Astrocyte (in vitro differentiated cells and primary cell): ENCODE measurements around the gene FBXW9. TPM values are rescaled to one million over a fixed set of nuclear protein-coding genes. Genes with fewer than 3 reads are reported as not detected.

ENCODE experiments used
- DNase-seq: peaks from one replicate; pipeline ENCODE4 v3.0.0-alpha.2; 2010; ENCODE audit warnings: low read depth
- FAIRE-seq: peaks from 2 replicates; lab custom pipeline; 2011; peaks lifted over from hg19 to GRCh38; lab: Jason Lieb, UNC
- H2AFZ ChIP-seq: 2 replicates; pipeline ENCODE4 v1.6.0; 2012; ENCODE audit warnings: low read depth, low read length, inconsistent platforms
- H3K27ac ChIP-seq: 2 replicates; pipeline ENCODE4 v1.5.1; 2011; ENCODE audit warnings: low read depth, low read length, inconsistent platforms
- H3K27me3 ChIP-seq: 2 replicates; pipeline ENCODE4 v1.6.0; 2011; ENCODE audit warnings: low read length, inconsistent platforms; ENCODE audit not compliant: insufficient read depth
- H3K36me3 ChIP-seq: 2 replicates; pipeline ENCODE4 v1.5.1; 2011; ENCODE audit warnings: low read length, inconsistent platforms; ENCODE audit not compliant: insufficient read depth
- H3K4me1 ChIP-seq: 2 replicates; pipeline ENCODE4 v1.5.1; 2011; ENCODE audit warnings: low read length, inconsistent platforms; ENCODE audit not compliant: insufficient read depth
- H3K4me2 ChIP-seq: 2 replicates; pipeline ENCODE4 v1.6.0; 2012; ENCODE audit warnings: low read length, inconsistent platforms
- H3K4me3 ChIP-seq: 2 replicates; pipeline ENCODE4 v1.5.1; 2011; ENCODE audit warnings: low read depth, mild to moderate bottlenecking, low read length, inconsistent platforms; ENCODE audit not compliant: insufficient read depth
- H3K79me2 ChIP-seq: 2 replicates; pipeline ENCODE4 v1.6.0; 2012; ENCODE audit warnings: mild to moderate bottlenecking, low read length, inconsistent platforms; ENCODE audit not compliant: insufficient read depth
- H3K9ac ChIP-seq: 2 replicates; pipeline ENCODE4 v1.6.0; 2012; ENCODE audit warnings: mild to moderate bottlenecking, low read length, inconsistent platforms
- H3K9me3 ChIP-seq: 2 replicates; pipeline ENCODE4 v1.5.1; 2012; ENCODE audit warnings: low read depth, mild to moderate bottlenecking, low read length, inconsistent platforms; ENCODE audit not compliant: insufficient read depth
- H4K20me1 ChIP-seq: 2 replicates; pipeline ENCODE4 v1.6.0; 2012; ENCODE audit warnings: low read length, inconsistent platforms; ENCODE audit not compliant: insufficient read depth
- H3K27ac Mint-ChIP-seq: one replicate; pipeline ENCODE4 v1.8.0; 2021; ENCODE audit warnings: mild to moderate bottlenecking, mixed read lengths; ENCODE audit not compliant: unreplicated experiment
- H3K27me3 Mint-ChIP-seq: one replicate; pipeline ENCODE4 v1.8.0; 2021; ENCODE audit warnings: low read depth, mixed read lengths; ENCODE audit not compliant: unreplicated experiment
- H3K36me3 Mint-ChIP-seq: one replicate; pipeline ENCODE4 v1.8.0; 2021; ENCODE audit warnings: low read depth, mixed read lengths; ENCODE audit not compliant: unreplicated experiment
- H3K4me1 Mint-ChIP-seq: one replicate; pipeline ENCODE4 v1.8.0; 2021; ENCODE audit warnings: low read depth, mixed read lengths; ENCODE audit not compliant: unreplicated experiment
- H3K4me3 Mint-ChIP-seq: one replicate; pipeline ENCODE4 v1.8.0; 2021; ENCODE audit warnings: mild to moderate bottlenecking, moderate library complexity, mixed read lengths; ENCODE audit not compliant: unreplicated experiment
- H3K9me3 Mint-ChIP-seq: one replicate; pipeline ENCODE4 v1.8.0; 2021; ENCODE audit warnings: mild to moderate bottlenecking, mixed read lengths; ENCODE audit not compliant: unreplicated experiment
- EZH2 ChIP-seq: IDR thresholded peaks from 2 replicates; pipeline ENCODE4 v1.6.1; 2012; ENCODE audit warnings: mild to moderate bottlenecking, low read length, inconsistent platforms; ENCODE audit not compliant: insufficient read depth
- total RNA-seq: library from RNA; stranded (reverse); gene quantifications from 2 replicates; pipeline ENCODE4 v1.2.1, GENCODE V29; 2021
- TF ChIP-seq, protein P1 (sequence below): IDR thresholded peaks from 2 replicates; pipeline ENCODE4 v1.5.1; 2011; ENCODE audit warnings: low read depth, mild to moderate bottlenecking, inconsistent platforms, low read length, moderate library complexity; ENCODE audit not compliant: insufficient read depth

Gene FBXW9
- total RNA-seq, 1 donor from 2014 or later = 9.9 TPM

- Histone ChIP-seq H3K27me3 (no peaks in the 10 kb centered on the region), H2AFZ (no peak overlapping the region), H3K9ac (no peak overlapping the region), H3K4me3 (no peak overlapping the region), H3K79me2 (peaks cover 26% of the 10 kb centered on the region), H3K36me3 (peaks cover 25% of the 10 kb centered on the region), H3K9me3 (no peaks in the 10 kb centered on the region), H3K4me2 (no peak overlapping the region), H3K4me1 (no peaks in the 10 kb centered on the region), H4K20me1 (peaks cover 31% of the 10 kb centered on the region), H3K27ac (no peak overlapping the region)
- Mint-ChIP-seq H3K4me3 (no peak overlapping the region), H3K4me1 (peaks cover 3% of the 10 kb centered on the region), H3K36me3 (peaks cover 15% of the 10 kb centered on the region), H3K9me3 (no peaks in the 10 kb centered on the region), H3K27me3 (no peaks in the 10 kb centered on the region), H3K27ac (peak overlapping the region; percentile 48)
- DNase-seq (peak; percentile 31), FAIRE-seq (no peak)
- TF ChIP-seq EZH2 = no peak
- TF ChIP-seq, protein P1, sequence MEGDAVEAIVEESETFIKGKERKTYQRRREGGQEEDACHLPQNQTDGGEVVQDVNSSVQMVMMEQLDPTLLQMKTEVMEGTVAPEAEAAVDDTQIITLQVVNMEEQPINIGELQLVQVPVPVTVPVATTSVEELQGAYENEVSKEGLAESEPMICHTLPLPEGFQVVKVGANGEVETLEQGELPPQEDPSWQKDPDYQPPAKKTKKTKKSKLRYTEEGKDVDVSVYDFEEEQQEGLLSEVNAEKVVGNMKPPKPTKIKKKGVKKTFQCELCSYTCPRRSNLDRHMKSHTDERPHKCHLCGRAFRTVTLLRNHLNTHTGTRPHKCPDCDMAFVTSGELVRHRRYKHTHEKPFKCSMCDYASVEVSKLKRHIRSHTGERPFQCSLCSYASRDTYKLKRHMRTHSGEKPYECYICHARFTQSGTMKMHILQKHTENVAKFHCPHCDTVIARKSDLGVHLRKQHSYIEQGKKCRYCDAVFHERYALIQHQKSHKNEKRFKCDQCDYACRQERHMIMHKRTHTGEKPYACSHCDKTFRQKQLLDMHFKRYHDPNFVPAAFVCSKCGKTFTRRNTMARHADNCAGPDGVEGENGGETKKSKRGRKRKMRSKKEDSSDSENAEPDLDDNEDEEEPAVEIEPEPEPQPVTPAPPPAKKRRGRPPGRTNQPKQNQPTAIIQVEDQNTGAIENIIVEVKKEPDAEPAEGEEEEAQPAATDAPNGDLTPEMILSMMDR = peak; percentile 76
Observed at GRCh38 chr19:12676384-12676792, 20.0 kb downstream of the FBXW9 start.

DNA sequence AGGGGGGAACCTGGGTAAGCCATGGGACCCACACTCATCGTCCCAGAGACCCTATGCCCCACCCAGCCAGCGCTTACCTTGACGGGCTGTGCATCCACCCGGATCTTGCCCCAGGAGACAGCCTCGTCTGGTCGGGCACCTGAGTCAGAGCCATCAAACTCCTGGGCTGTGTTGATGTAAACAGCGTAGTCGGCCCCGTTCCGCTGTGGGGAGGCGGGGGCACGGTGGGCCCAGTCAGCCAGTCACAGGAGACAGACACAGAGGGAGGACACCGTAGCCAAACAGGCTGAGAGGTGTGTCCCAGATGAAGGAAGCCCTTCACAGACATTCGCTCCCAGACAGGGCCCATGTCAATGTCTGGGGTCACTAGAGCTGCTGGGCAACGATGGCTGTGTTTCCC lies 20.5 kb downstream of the FBXW9 start:
- H4K20me1 ChIP-seq = peaks cover 31% of the 10 kb centered on the region
- Mint-ChIP-seq H3K27ac (no peak overlapping the region), H3K36me3 (peaks cover 15% of the 10 kb centered on the region)

GRCh38 chr19:12675399-12675798 lies 21.0 kb downstream of the FBXW9 start:
- Histone ChIP-seq H3K9ac (no peak overlapping the region), H3K9me3 (no peaks in the 10 kb centered on the region), H2AFZ (no peak overlapping the region), H3K27ac (no peak overlapping the region), H3K4me3 (no peak overlapping the region), H3K4me1 (peaks cover 3% of the 10 kb centered on the region), H3K36me3 (peaks cover 25% of the 10 kb centered on the region), H3K4me2 (no peak overlapping the region), H4K20me1 (peaks cover 31% of the 10 kb centered on the region), H3K27me3 (no peaks in the 10 kb centered on the region), H3K79me2 (peaks cover 30% of the 10 kb centered on the region)
- no peak overlapping the region for H3K4me3 Mint-ChIP-seq
- no peak for FAIRE-seq
- no peaks in the 10 kb centered on the region for H3K9me3 Mint-ChIP-seq
- peaks cover 15% of the 10 kb centered on the region for H3K36me3 Mint-ChIP-seq
- no peak for DNase-seq
- H3K27me3 Mint-ChIP-seq = no peaks in the 10 kb centered on the region
- TF ChIP-seq, protein P1 = no peak
- no peak for TF ChIP-seq EZH2
- H3K4me1 Mint-ChIP-seq = peaks cover 3% of the 10 kb centered on the region
- H3K27ac Mint-ChIP-seq = no peak overlapping the region

More for the DNA sequence above, 20.5 kb downstream of the FBXW9 start:
- Histone ChIP-seq H3K9ac (no peak overlapping the region), H3K79me2 (peaks cover 26% of the 10 kb centered on the region), H3K4me2 (no peak overlapping the region), H3K36me3 (peaks cover 25% of the 10 kb centered on the region), H3K9me3 (no peaks in the 10 kb centered on the region), H2AFZ (no peak overlapping the region), H3K4me1 (no peaks in the 10 kb centered on the region), H3K27ac (no peak overlapping the region), H3K27me3 (no peaks in the 10 kb centered on the region), H3K4me3 (no peak overlapping the region)
- Mint-ChIP-seq H3K9me3 (no peaks in the 10 kb centered on the region), H3K27me3 (no peaks in the 10 kb centered on the region), H3K4me1 (peaks cover 3% of the 10 kb centered on the region), H3K4me3 (no peak overlapping the region)
- no peak for FAIRE-seq
- no peak for TF ChIP-seq EZH2
- TF ChIP-seq, protein P1 = no peak
- DNase-seq = no peak
